Body of pancreas (tissue), 4 donors: ENCODE measurements around the gene CACNA2D3.

Source experiments
- CTCF ChIP-seq, 7 experiments: fragments of 450-650 bp in 4 of 7; fragments of 200-600 bp in 3 of 7; sonication (generic) in 3 of 7; IDR thresholded peaks; one replicate each; pipeline ENCODE4 v1.5.1; 2016 to 2019; ENCODE audit warnings: antibody characterized with exemption in 7 of 7
- POLR2A ChIP-seq, 3 donors: fragments of 450-650 bp; IDR thresholded peaks; one replicate each; pipeline ENCODE4 v1.6.1; 2016; ENCODE audit warnings: antibody characterized with exemption in 3 of 3, mild to moderate bottlenecking in 2 of 3

GRCh38 chr3:54222316-54222715, 100.0 kb downstream of the CACNA2D3 start:
- TF ChIP-seq CTCF (IDR thresholded peaks at IDR 0.05) (no peak), POLR2A (IDR thresholded peaks at IDR 0.05) (no peak)
